Measurements from ENCODE around the gene ERC2. TPM values are rescaled to one million over a fixed set of nuclear protein-coding genes. Genes with fewer than 3 reads are reported as not detected.
"Not testable (repeated sequence)": the region's sequence is repeated elsewhere in the genome, so short reads cannot be mapped to it uniquely, and the experiment has no call there.

ERC2 gene
- polyA plus RNA-seq (2012; ENCODE audit: missing spikeins), result 0.34 TPM

DNA sequence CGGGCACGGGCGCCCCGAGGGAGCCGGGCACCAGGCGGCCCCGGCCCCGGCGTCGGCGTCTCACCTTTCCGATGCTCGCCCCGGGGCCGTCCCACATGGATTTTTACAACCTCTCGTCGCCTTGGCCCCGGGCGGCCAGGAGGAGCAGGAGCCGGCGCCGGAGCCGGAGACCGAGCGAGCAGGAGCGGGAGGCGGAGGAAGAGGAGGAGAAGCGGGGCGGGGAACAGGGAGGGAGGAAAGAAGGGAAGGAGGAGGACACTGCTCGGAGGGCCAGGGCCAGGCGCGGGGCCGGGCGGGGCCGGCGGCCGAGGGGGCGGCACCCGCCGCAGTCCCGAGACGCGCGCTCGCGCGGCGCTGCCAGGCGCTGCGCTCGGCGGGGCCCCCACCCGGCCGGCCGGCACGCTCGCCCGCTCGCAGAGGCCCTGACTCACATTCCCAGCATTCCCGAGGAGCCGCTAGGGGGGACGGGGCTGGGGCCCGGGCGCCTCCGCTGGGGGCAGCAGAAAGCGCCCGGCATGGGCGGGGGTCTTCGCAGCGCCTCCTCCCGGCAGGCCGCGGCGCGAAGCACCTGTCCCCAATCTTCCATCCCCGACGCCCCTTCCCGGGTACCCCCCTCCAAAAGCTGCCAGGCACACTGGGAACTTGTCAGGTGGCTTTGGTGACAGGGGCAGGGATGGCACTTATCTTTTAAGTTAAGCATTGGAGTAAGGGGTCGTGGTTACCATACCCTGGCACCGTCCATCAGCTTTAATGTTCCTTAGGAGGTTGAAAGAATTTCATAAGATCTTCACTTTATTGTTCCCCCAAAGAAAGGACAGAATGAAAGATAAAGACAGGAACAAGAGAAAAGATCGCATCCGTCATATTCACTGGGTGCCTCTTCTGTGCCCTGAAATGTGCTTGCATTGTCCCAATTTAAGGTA lies at the start of gene ERC2:
Gene ERC2, minus strand, starts transcription at position 284 of the 923 bp plus-strand sequence.
- FAIRE-seq (no peak), DNase-seq (ENCODE audit: insufficient read length) (no peak)
- no peak for TF ChIP-seq TAF1 (IDR thresholded peaks at IDR 0.05; ENCODE audit: borderline replicate concordance, low read depth, low read length)
- no peak for TF ChIP-seq POLR2AphosphoS5 (IDR thresholded peaks at IDR 0.05; ENCODE audit: low read depth, low read length)
- no peak for TF ChIP-seq POLR2A (IDR thresholded peaks at IDR 0.05; ENCODE audit: low read depth, low read length)

DNA sequence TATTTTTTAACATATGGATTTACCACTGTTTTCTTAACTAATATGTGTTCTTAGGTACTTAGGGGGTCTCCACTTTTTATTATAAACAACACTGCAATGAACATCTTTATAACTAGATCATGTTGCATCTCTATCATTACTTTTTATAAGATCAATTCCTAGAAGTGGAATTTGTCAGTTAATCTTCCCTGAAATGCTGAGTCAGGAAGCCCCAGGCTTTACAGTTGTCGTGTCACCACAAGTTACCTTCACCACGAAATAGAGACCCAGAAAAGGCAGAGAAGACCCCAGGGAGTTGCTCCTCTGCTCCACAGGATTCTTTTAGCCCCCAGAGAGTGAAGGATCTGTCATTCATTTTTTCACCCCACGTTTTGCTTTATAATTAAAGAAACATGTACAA lies 34.5 kb upstream of the ERC2 start:
- TF ChIP-seq POLR2A (IDR thresholded peaks at IDR 0.05; ENCODE audit: low read depth, low read length) (no peak), POLR2AphosphoS5 (IDR thresholded peaks at IDR 0.05; ENCODE audit: low read depth, low read length) (no peak), TAF1 (IDR thresholded peaks at IDR 0.05; ENCODE audit: borderline replicate concordance, low read depth, low read length) (no peak)
- DNase-seq (ENCODE audit: insufficient read length) (no peak), FAIRE-seq (no peak)

DNA sequence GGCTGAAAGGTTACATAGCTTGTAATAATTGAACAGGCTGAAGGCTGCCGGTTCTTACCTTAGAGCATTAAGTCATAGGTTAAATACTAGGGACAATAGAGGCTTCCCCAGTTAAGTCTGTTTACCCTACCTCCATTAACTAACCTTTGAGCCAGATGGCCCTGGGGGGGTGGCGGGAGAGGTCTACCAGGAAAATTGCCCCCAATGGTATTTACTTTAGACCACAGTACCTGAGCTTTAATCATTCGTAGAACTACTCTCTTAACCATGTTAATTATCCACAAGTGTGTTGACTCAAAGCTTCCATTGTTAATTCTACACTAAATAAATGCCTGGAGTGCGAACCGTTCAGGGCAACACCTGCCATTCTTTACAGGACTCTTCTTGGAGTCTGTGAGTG lies 28.1 kb upstream of the ERC2 start:
- DNase-seq (ENCODE audit: insufficient read length); FAIRE-seq: not testable (repeated sequence)

DNA sequence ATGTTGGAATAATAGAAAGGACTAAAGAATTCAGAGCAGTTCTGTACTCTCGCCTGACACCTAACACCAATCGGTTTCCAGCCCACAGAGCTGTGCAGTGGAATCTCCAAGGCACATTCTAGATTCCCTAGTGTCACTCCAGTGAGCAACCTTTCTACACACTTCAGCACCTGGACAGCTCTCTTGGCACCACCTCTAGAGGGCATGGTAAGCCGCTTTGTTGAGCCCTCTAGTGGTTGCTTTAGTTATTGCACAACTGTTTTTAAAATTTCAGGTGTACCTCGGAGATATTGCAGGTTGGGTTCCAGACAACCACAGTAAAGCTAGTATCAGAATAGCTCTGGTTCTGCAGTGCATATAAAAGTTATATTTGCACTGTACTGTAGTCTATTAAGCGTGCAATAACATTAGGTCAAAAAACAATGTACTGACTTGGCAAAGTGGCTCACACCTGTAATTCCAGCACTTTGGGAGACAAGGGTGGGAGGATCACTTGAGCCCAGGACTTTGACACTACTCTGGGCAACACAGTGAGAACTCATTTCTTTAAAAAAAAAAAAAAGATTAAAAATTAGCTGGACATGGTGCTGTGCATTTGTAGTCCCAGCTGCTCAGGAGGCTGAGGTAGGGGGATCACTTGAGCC lies 26.5 kb upstream of the ERC2 start:
- DNase-seq (ENCODE audit: insufficient read length) (peak; percentile 52), FAIRE-seq (peak; percentile 86)
- no peak for TF ChIP-seq POLR2AphosphoS5 (IDR thresholded peaks at IDR 0.05; ENCODE audit: low read depth, low read length)

DNA sequence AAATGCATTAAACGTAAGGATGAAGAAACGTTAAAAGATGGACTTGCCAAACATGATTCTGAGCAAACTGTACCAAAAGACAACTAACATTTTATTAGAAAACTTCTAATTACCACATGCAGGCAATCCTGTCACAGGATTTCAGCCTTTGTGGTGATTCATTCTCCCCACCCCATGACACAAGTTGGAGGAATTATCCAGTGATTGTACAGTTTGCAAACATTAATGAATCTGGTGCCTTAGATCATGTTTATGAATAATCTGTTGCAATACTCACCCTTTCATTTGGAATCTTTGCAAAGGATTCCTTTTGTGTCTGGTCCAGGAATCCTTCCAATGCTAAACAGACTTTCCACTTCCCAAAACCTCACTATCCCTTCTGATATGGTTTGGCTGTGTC lies 23.3 kb upstream of the ERC2 start:
- FAIRE-seq, result no peak
- no peak for DNase-seq (ENCODE audit: insufficient read length)
- no peak for TF ChIP-seq POLR2AphosphoS5 (IDR thresholded peaks at IDR 0.05; ENCODE audit: low read depth, low read length)
- no peak for TF ChIP-seq POLR2A (IDR thresholded peaks at IDR 0.05; ENCODE audit: low read depth, low read length)
- no peak for TF ChIP-seq TAF1 (IDR thresholded peaks at IDR 0.05; ENCODE audit: borderline replicate concordance, low read depth, low read length)

DNA sequence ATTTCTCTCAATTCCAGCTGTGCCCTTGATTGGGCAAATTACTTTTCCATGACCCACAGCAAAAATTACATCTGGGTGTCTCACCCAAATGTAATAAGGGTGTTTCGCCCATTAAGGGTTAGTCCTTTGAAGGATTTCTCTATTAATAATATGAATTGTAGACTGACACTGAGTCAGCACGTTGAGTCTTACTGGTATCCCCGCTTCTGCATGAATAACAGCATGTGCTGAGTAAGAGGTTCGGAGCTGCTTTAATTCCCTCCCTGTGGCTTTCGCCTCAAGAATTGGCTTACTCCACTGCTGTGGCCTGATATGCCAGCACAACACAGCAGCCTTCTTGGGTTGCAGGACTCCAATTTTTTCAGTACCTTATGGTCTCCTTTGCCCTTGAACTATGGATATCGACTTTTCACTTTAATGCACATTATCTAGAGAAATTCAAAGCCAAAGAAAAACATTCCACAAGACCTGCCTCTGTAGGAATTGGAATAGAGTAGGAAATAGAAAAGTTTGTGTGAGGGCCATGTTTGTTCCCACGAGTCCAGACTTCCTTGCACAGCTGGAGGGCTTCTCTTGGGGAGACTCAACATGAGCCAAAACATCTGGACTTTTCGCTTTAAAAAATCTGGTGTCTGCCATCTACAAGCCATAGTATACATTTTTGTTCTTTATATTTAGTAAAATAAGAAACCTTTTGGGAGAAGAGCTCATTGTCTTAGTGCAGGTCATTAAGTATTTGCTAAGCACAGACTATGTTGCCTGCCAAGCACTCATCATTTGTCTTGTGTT lies 20.7 kb upstream of the ERC2 start:
- no peak for DNase-seq (ENCODE audit: insufficient read length)
- no peak for FAIRE-seq
- no peak for TF ChIP-seq TAF1 (IDR thresholded peaks at IDR 0.05; ENCODE audit: borderline replicate concordance, low read depth, low read length)
- TF ChIP-seq POLR2AphosphoS5 (IDR thresholded peaks at IDR 0.05; ENCODE audit: low read depth, low read length), result no peak
- TF ChIP-seq POLR2A (IDR thresholded peaks at IDR 0.05; ENCODE audit: low read depth, low read length), result no peak

DNA sequence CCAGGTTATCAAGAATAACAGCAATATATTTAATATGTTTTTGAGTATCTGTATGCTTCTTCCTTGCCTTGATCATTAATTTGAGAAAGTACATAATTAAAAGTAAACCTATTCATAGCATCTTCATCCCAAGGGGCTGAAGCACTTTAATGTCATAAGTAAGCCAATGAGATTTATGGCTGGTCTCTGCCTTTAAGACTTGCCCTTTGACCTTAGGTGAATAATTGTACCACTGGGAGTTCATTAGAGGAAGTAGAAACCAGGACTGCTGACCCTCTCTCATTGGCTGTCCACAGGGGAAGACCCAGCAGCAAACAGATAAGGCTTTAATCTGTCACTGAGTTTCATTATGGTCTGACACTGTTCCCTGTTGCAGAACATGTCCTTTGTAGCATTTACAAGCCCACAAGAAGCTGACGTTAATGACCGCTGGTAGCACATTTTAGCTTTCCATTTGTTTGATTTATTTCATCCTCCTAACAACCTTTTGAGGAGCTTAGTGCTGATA lies 16.3 kb upstream of the ERC2 start:
- TF ChIP-seq TAF1 (IDR thresholded peaks at IDR 0.05; ENCODE audit: borderline replicate concordance, low read depth, low read length) (no peak), POLR2A (IDR thresholded peaks at IDR 0.05; ENCODE audit: low read depth, low read length) (no peak), POLR2AphosphoS5 (IDR thresholded peaks at IDR 0.05; ENCODE audit: low read depth, low read length) (no peak)
- FAIRE-seq (no peak), DNase-seq (ENCODE audit: insufficient read length) (no peak)

DNA sequence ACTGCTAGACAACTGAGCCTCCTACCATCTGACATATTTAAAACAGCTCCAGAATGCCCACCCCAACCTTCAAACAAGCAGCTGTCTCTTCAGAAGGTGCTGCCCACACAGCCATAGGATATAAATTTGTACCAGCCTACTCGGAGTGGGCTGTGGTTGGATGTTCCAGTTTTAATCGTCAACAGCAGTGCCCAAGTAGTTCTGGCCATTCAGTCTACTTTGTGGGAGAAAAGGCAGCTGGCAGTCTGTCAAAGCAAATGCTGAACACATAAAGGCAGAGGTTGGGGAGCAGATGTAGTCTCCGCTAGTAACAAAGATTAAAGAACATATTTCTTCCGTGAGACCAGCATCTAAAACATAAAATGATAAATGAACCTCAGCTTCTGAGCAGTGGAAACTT lies 15.9 kb upstream of the ERC2 start:
- TF ChIP-seq POLR2AphosphoS5 (IDR thresholded peaks at IDR 0.05; ENCODE audit: low read depth, low read length) (no peak), TAF1 (IDR thresholded peaks at IDR 0.05; ENCODE audit: borderline replicate concordance, low read depth, low read length) (no peak), POLR2A (IDR thresholded peaks at IDR 0.05; ENCODE audit: low read depth, low read length) (no peak)
- FAIRE-seq (no peak), DNase-seq (ENCODE audit: insufficient read length) (no peak)

DNA sequence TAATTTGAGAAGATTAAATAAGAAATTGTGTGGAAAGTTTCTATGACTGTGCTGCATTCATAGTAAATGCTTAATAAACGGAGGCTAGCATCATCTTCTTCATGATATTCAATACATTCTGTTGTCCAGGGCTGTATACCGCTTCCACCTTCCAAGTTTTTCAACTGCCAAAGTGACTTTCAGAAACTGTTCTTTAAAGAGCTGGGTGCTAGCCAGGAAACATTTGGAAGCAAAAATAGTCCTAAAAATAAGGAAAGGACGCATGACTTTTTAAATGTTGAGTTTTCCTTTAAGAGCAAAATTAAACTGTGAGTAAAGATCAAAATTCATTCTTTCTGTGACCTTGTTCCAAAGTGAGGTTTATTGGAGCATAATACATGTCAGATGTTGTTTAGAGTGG lies 9.4 kb upstream of the ERC2 start:
- no peak for FAIRE-seq
- TF ChIP-seq POLR2A (IDR thresholded peaks at IDR 0.05; ENCODE audit: low read depth, low read length) (no peak), TAF1 (IDR thresholded peaks at IDR 0.05; ENCODE audit: borderline replicate concordance, low read depth, low read length) (no peak), POLR2AphosphoS5 (IDR thresholded peaks at IDR 0.05; ENCODE audit: low read depth, low read length) (no peak)
- no peak for DNase-seq (ENCODE audit: insufficient read length)

DNA sequence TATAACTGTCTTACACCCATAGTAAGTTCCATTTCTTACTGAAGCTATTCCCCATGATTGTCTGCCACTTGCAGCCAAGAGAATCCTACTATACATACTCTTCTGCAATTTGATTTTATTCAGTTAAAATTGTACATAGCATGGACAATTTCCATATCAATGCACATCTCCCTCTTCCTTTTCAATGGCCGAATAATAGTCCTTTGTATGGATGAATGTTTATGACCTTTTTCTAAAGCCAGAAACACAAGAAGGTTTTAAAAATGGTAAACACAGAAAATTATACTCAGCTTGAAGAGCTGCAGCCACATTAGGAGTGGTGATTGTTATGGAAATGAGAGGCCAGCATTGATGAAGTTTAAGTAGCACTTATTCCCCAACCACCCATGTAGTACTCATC lies 8.5 kb upstream of the ERC2 start:
- FAIRE-seq (no peak), DNase-seq (ENCODE audit: insufficient read length) (no peak)
- TF ChIP-seq POLR2A (IDR thresholded peaks at IDR 0.05; ENCODE audit: low read depth, low read length) (no peak), TAF1 (IDR thresholded peaks at IDR 0.05; ENCODE audit: borderline replicate concordance, low read depth, low read length) (no peak), POLR2AphosphoS5 (IDR thresholded peaks at IDR 0.05; ENCODE audit: low read depth, low read length) (no peak)

DNA sequence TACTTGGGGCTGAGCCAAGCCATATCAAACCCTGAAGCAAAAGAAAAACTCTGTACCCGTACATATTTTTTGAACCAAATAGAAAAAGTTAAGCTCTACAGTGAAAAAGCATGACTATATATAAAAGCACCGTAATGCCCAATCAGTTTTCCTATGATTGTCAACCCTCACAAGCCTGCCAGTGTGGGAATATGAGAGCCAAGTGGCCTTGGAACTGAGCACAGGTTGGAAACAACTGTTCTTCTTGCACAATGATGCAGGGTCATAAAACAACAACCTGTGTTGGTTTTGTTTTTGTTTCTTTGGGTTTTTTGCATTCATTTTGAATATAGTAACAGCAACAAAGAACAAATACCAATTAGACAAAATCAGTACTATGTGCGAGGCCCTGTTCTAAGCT lies 3.5 kb upstream of the ERC2 start:
- FAIRE-seq (no peak), DNase-seq (ENCODE audit: insufficient read length) (no peak)

More for the DNA sequence above, 3.5 kb upstream of the ERC2 start:
- TF ChIP-seq TAF1 (IDR thresholded peaks at IDR 0.05; ENCODE audit: borderline replicate concordance, low read depth, low read length) (no peak), POLR2A (IDR thresholded peaks at IDR 0.05; ENCODE audit: low read depth, low read length) (no peak), POLR2AphosphoS5 (IDR thresholded peaks at IDR 0.05; ENCODE audit: low read depth, low read length) (no peak)

Data from GM12892 (cell line).